Breast epithelium (tissue), 4 donors: ENCODE data around the gene DDX41. TPM values are rescaled to one million over a fixed set of nuclear protein-coding genes. Genes with fewer than 3 reads are reported as not detected.
A peak's percentile ranks its signal among the peaks of the same experiment; 100 is the strongest.

Source experiments
- DNase-seq, 2 donors: peaks; one replicate each; pipeline ENCODE4 v3.0.0-alpha.2; 2019; ENCODE audit warnings: low spot score in 2 of 2
- H3K27ac ChIP-seq, 2 donors: fragments of 200-600 bp; sonication (generic) in 1 of 2; one replicate each; pipeline ENCODE4 v1.5.1; 2016 to 2019; ENCODE audit warnings: mild to moderate bottlenecking in 1 of 2
- H3K27me3 ChIP-seq, 2 donors: fragments of 200-600 bp; sonication (generic) in 1 of 2; one replicate each; pipeline versions ENCODE4 v1.5.1 to v1.6.0; 2017 to 2019; ENCODE audit warnings: control low read depth in 1 of 2, mild to moderate bottlenecking in 1 of 2
- H3K36me3 ChIP-seq: fragments of 200-600 bp; one replicate; pipeline ENCODE4 v1.5.1; 2019
- H3K4me1 ChIP-seq, 2 donors: fragments of 200-600 bp; sonication (generic); one replicate each; pipeline ENCODE4 v1.5.1; 2016 to 2019; ENCODE audit warnings: control low read depth in 1 of 2
- H3K4me3 ChIP-seq, 3 donors: fragments of 200-600 bp; sonication (generic); 1 replicate in 2 of 3; 2 replicates in 1 of 3; pipeline ENCODE4 v1.5.1; 2016 to 2019; ENCODE audit warnings: mild to moderate bottlenecking in 3 of 3, moderate library complexity in 2 of 3
- H3K9me3 ChIP-seq, 2 donors: fragments of 200-600 bp; sonication (generic) in 1 of 2; one replicate each; pipeline ENCODE4 v1.5.1; 2016 to 2019; ENCODE audit warnings: control low read depth in 1 of 2
- POLR2A ChIP-seq: fragments of 450-650 bp; IDR thresholded peaks from one replicate; pipeline ENCODE4 v1.6.1; 2016; ENCODE audit warnings: antibody characterized with exemption, mild to moderate bottlenecking, moderate library complexity
- POLR2AphosphoS5 ChIP-seq, 3 donors: sonication (generic); formaldehyde crosslinking; IDR thresholded peaks; one replicate each; pipeline ENCODE4 v1.6.1; 2017; ENCODE audit warnings: antibody characterized with exemption in 3 of 3
- intact Hi-C: fragments of 100-400 bp; cut with DNase I; formaldehyde crosslinking; loops from one replicate; pipeline ENCODE4 v1.15.1; 2023; ENCODE audit warnings: low total_unique reads
- total RNA-seq, 3 donors: library from RNA; depleted of rRNA; stranded (reverse); fragments of >200 nt; gene quantifications; one replicate each; pipeline ENCODE4 v1.1.0, GENCODE V29; 2016
- TF ChIP-seq, protein P1 (sequence below), 3 donors: fragments of 450-650 bp; IDR thresholded peaks; one replicate each; pipeline ENCODE4 v1.5.1; 2016 to 2017; ENCODE audit warnings: antibody characterized with exemption in 3 of 3, mild to moderate bottlenecking in 3 of 3, moderate library complexity in 3 of 3

The DDX41 gene
- total RNA-seq, 3 donors from 2014 or later = 76.0 to 110 (median 103) TPM

DNA sequence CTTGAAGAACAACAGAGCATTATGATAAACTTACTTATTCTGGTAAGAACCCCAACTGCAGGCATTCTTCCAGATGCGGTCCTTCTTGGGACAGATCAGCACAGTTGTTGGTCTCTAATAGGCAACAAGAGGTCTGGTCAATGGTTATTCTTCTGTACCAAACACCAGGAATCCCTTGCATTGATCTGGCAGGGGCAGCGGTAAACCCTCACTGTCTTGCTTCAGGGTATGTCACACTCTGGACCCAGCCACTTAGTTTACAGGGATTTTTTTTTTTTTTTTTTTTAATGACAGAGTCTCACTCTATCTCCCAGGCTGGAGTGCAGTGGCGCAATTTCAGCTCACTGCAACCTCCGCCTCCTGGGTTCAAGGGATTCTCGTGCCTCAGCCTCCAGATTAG is 38.9 kb upstream of the DDX41 start:
- Histone ChIP-seq H3K4me3 (no peak overlapping the region), H3K4me1 (no peaks in the 10 kb centered on the region), H3K9me3 (no peaks in the 10 kb centered on the region), H3K36me3 (no peaks in the 10 kb centered on the region), H3K27me3 (no peaks in the 10 kb centered on the region), H3K27ac (no peak overlapping the region)
- DNase-seq = no peak
- TF ChIP-seq, protein P1, sequence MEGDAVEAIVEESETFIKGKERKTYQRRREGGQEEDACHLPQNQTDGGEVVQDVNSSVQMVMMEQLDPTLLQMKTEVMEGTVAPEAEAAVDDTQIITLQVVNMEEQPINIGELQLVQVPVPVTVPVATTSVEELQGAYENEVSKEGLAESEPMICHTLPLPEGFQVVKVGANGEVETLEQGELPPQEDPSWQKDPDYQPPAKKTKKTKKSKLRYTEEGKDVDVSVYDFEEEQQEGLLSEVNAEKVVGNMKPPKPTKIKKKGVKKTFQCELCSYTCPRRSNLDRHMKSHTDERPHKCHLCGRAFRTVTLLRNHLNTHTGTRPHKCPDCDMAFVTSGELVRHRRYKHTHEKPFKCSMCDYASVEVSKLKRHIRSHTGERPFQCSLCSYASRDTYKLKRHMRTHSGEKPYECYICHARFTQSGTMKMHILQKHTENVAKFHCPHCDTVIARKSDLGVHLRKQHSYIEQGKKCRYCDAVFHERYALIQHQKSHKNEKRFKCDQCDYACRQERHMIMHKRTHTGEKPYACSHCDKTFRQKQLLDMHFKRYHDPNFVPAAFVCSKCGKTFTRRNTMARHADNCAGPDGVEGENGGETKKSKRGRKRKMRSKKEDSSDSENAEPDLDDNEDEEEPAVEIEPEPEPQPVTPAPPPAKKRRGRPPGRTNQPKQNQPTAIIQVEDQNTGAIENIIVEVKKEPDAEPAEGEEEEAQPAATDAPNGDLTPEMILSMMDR (IDR thresholded peaks at IDR 0.05) = no peak
- no peak for TF ChIP-seq POLR2AphosphoS5 (IDR thresholded peaks at IDR 0.05)
- intact Hi-C loops = no loop called here

DNA sequence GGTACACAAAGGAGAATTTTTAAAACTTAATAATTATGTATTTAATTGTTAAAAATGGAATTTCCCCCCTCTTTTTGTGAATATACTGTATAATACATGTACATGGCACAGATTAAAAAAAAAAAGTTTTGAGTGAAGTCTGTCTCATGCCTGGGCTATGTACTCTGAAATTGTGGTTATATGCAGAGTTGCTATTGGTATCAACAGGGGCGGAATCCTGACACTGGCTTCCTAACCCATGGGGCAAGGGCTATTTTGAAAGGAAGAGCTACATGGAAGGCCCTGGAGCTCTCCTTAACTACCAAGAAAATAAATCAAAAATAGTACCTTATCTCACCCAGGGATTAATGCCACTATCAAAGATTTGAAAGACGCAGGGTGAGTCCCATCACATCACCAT is 38.5 kb upstream of the DDX41 start:
- Histone ChIP-seq H3K4me3 (peak overlapping the region in 2 of 3 donors; percentile 90), H3K36me3 (no peaks in the 10 kb centered on the region), H3K27ac (no peak overlapping the region), H3K9me3 (no peaks in the 10 kb centered on the region), H3K27me3 (no peaks in the 10 kb centered on the region), H3K4me1 (no peaks in the 10 kb centered on the region)
- TF ChIP-seq POLR2A (no peak), POLR2AphosphoS5 (IDR thresholded peaks at IDR 0.05) (no peak)
- TF ChIP-seq, protein P1 (IDR thresholded peaks at IDR 0.05) = no peak
- intact Hi-C loops = no loop called here
- DNase-seq = no peak

DNA sequence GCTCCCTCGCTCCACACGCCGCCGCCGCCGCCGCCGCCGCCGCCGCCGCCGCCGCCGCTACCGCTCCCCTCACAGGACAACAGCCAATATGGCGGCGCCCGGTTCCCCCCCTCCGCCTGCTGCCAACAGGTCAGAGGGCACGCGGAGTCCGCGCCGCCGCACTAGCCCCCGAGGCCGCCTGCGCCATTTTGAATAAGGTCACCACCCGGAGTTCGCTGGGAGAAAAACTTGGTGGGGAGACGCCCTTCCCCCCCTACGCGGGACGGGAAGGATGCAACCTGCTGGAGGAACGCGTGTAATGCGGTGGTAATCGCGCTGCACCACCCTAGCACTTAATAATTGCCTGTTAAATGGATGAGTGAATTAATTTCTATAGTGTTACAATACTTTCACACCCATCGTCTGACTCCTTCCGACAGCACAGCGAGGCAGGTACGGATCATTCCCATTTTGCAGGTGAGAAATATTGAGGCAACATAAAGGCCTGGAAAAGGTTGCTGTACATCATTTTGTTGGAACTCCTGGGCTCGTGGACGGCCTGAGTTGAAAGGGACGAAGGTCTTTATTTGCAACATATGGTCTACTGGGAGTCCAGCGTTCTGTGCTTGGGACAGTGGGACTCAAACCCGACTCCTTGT is 37.8 kb upstream of the DDX41 start, which contains the start of gene FAM193B:
FAM193B (minus strand) TSS at position 90 of the 638 bp plus-strand sequence. CDS start 105 bp downstream, outside the sequence.
- Histone ChIP-seq H3K4me3 (peak within 1 kb of the TSS; percentile 90 to 93 (median 90)), H3K9me3 (no peaks in the 10 kb centered on the region), H3K4me1 (no peaks in the 10 kb centered on the region), H3K27ac (peak within 1 kb of the TSS; percentile 81 to 95), H3K36me3 (no peaks in the 10 kb centered on the region), H3K27me3 (no peaks in the 10 kb centered on the region)
- TF ChIP-seq, protein P1 (IDR thresholded peaks at IDR 0.05) = peak in 1 of 3 donors; percentile 24
- TF ChIP-seq POLR2A = no peak
- peak in 2 of 3 donors; percentile 58 to 74 for TF ChIP-seq POLR2AphosphoS5 (IDR thresholded peaks at IDR 0.05)
- peak; percentile 88 to 96 for DNase-seq
- intact Hi-C loops = loop anchor here (5.0 kb wide), 1 partner anchor 978 kb away; no protein-coding TSS in a partner anchor

DNA sequence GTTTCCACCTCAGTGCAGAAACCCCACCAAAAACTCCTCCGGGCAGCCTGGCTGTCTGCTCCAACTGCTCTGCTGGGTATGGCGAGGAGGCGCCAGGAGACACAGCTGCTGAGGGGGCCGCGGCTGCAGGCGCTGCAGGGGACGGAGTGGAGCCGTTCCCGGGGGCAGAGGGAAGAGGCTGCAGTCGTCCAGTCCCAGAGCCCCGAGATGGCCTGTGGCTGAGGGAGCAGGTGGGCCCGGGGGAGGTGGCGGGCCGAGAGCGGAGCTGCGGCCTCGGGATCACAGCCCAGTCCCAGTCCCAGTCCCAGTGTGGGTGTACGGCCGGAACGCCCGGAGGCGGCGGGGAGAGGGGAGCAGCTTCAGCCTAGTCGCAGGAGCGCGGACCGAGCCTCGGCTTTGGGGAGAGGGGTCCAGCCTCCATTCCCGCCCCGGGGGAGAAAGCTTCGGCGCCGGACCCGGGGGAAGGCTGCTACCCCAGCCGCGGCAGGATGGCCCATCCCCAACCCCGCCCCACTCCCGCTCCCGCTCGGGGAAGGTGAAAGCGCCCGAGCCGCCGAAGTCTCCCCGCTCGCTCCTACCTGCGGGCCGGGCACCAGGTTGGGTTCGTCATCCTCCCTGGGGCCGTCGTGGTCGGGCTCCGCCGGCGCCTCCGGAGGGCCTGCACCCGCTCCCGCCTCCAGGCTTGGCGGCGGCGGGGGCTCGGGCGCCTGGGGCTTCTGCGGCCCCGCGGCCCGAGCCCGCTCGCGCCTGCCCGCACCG is 37.1 kb upstream of the DDX41 start:
- peak; percentile 20 to 54 for DNase-seq
- H3K4me1 ChIP-seq = no peaks in the 10 kb centered on the region
- intact Hi-C loops = loop anchor here (5.0 kb wide), 1 partner anchor 978 kb away; no protein-coding TSS in a partner anchor
- H3K9me3 ChIP-seq = no peaks in the 10 kb centered on the region
- no peak for TF ChIP-seq POLR2A
- TF ChIP-seq, protein P1 (IDR thresholded peaks at IDR 0.05) = no peak
- no peak for TF ChIP-seq POLR2AphosphoS5 (IDR thresholded peaks at IDR 0.05)
- H3K27me3 ChIP-seq = no peaks in the 10 kb centered on the region
- peak overlapping the region; percentile 90 to 93 (median 90) for H3K4me3 ChIP-seq
- H3K36me3 ChIP-seq = no peaks in the 10 kb centered on the region
- H3K27ac ChIP-seq = peak overlapping the region; percentile 81 to 95
